Upper lobe of right lung (tissue), 1 donor: ENCODE measurements around the gene CCDC83. TPM values are rescaled to one million over a fixed set of nuclear protein-coding genes. Genes with fewer than 3 reads are reported as not detected.
A peak's percentile ranks its signal among the peaks of the same experiment; 100 is the strongest.

Experiments used
- ATAC-seq: fragments of 200-7000 bp; cut with Tn5 transposase; one replicate; pipeline ENCODE4 v1.9.1; 2020; ENCODE audit warnings: mild to moderate bottlenecking, moderate library complexity
- DNase-seq: peaks from one replicate; pipeline ENCODE4 v3.0.0-alpha.2; 2020
- H3K27ac ChIP-seq: fragments of 200-600 bp; one replicate; pipeline ENCODE4 v1.8.0; 2022
- H3K27me3 ChIP-seq: fragments of 200-600 bp; one replicate; pipeline ENCODE4 v1.8.0; 2022; ENCODE audit warnings: mild to moderate bottlenecking
- H3K36me3 ChIP-seq: fragments of 200-600 bp; one replicate; pipeline ENCODE4 v1.8.0; 2022
- H3K4me1 ChIP-seq: fragments of 200-600 bp; one replicate; pipeline ENCODE4 v1.8.0; 2022
- H3K4me3 ChIP-seq: fragments of 200-600 bp; one replicate; pipeline ENCODE4 v1.8.0; 2022; ENCODE audit warnings: mild to moderate bottlenecking
- H3K9me3 ChIP-seq: fragments of 200-600 bp; one replicate; pipeline ENCODE4 v1.8.0; 2022
- intact Hi-C: fragments of 100-400 bp; cut with DNase I; formaldehyde crosslinking; loops from one replicate; pipeline ENCODE4 v1.11.0; 2022
- total RNA-seq: library from RNA; stranded (reverse); fragmentation: NEBNext Ultra II Directional; extraction: Animal tissue kit (Norgen Biotek cat#: 25700); gene quantifications from one replicate; pipeline ENCODE4 v1.2.1, GENCODE V29; 2021
- TF ChIP-seq, protein P1 (sequence below): fragments of 200-600 bp; IDR thresholded peaks from one replicate; pipeline ENCODE4 v1.8.0; 2022; ENCODE audit warnings: antibody characterized with exemption
- donor health status: DM: no; HTN: yes; CAD: no; lungs with severe emphysema.

CCDC83 gene
- total RNA-seq, 1 donor from 2014 or later: not detected

DNA sequence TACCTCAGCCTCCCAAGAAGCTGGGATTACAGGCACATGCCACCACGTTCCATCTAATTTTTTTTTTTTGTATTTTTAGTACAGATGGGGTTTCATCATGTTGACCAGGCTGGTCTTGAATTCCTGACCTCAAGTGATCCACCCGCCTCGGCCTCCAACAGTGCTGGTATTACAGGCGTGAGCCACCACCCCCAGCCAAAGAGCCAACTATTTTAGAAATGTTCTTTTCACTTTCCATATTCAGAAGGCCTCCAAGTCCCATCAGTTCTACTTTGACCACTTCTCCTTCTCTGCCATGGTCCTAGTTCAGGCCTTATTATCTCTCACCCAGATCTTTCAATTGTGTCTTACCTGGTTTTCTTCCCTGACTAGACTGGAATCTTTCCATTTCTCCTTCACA is 48.2 kb downstream of the CCDC83 start:
- H3K27me3 ChIP-seq: no peaks in the 10 kb centered on the region
- H3K36me3 ChIP-seq: no peaks in the 10 kb centered on the region
- H3K4me3 ChIP-seq: no peak overlapping the region
- H3K27ac ChIP-seq: no peak overlapping the region
- no peaks in the 10 kb centered on the region for H3K9me3 ChIP-seq
- TF ChIP-seq, protein P1, sequence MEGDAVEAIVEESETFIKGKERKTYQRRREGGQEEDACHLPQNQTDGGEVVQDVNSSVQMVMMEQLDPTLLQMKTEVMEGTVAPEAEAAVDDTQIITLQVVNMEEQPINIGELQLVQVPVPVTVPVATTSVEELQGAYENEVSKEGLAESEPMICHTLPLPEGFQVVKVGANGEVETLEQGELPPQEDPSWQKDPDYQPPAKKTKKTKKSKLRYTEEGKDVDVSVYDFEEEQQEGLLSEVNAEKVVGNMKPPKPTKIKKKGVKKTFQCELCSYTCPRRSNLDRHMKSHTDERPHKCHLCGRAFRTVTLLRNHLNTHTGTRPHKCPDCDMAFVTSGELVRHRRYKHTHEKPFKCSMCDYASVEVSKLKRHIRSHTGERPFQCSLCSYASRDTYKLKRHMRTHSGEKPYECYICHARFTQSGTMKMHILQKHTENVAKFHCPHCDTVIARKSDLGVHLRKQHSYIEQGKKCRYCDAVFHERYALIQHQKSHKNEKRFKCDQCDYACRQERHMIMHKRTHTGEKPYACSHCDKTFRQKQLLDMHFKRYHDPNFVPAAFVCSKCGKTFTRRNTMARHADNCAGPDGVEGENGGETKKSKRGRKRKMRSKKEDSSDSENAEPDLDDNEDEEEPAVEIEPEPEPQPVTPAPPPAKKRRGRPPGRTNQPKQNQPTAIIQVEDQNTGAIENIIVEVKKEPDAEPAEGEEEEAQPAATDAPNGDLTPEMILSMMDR: no peak
- ATAC-seq: no peak
- DNase-seq: no peak
- intact Hi-C loops: no loop called here
- no peaks in the 10 kb centered on the region for H3K4me1 ChIP-seq

DNA sequence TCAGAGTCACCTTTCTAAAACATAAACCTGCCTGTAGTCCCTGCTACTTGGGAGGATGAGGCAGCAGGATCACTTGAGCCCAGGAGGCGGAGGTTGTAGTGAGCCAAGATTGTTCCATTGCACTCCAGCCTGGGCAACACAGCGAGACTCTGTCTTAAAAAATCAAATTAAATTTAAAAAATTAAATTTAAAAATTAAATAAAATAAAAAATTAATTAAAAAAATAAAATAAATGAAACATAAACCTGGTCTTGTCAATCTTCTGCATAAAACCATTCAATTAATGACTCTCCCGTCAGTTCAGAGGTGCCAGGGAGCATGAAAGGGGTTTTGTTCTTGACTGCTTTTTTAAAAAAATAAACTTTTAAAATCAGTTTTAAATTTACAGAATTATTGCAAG is 48.6 kb downstream of the CCDC83 start:
- Histone ChIP-seq H3K27ac (no peak overlapping the region), H3K9me3 (no peaks in the 10 kb centered on the region), H3K27me3 (no peaks in the 10 kb centered on the region), H3K4me3 (no peak overlapping the region), H3K36me3 (no peaks in the 10 kb centered on the region), H3K4me1 (no peaks in the 10 kb centered on the region)
- intact Hi-C loops: no loop called here
- TF ChIP-seq, protein P1: no peak
- DNase-seq (no peak), ATAC-seq (no peak)

DNA sequence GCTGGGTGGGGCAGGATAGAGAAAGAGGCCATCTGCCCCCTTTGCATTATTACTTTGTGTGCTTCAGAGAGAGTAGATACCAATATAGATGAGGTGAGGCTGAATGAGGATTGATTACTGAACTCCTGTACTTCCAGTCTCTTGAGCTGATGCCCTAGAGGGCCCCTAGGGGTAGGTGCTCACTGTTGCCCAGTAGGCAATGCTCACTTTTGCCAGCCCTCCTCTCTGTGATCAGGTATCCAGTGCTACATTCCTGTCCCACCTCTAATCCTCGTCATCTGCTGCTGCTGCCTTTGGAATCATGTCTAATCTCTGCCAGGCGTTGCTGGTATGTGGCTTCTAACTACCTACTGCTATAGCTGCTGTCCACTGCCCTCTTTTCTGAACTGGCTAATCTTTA is 57.2 kb downstream of the CCDC83 start:
- no peaks in the 10 kb centered on the region for H3K4me1 ChIP-seq
- H3K9me3 ChIP-seq: no peaks in the 10 kb centered on the region
- intact Hi-C loops: no loop called here
- TF ChIP-seq, protein P1: no peak
- DNase-seq (no peak), ATAC-seq (no peak)
- H3K27me3 ChIP-seq: no peaks in the 10 kb centered on the region
- no peaks in the 10 kb centered on the region for H3K36me3 ChIP-seq
- no peak overlapping the region for H3K4me3 ChIP-seq
- H3K27ac ChIP-seq: no peak overlapping the region

DNA sequence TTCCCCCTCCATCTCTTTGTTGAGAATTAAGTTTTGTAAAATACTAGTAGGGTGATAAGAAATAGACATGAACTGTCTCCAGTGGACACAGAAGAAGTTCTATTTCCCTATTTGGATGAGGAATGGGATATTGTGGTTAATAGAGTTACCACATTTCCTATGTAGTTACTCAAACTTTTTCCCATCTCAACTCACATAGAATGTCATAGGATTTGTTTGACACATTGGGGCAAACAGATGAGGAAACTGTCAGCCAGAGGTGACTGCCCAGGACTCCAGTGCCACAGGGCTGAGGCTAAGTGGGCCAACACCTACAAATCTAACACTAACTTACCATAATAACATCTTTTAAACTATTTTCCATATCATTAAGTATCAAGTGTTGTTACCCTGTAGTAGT is 58.3 kb downstream of the CCDC83 start:
- peak; percentile 77 for ATAC-seq
- Histone ChIP-seq H3K9me3 (no peaks in the 10 kb centered on the region), H3K36me3 (no peaks in the 10 kb centered on the region), H3K4me1 (no peaks in the 10 kb centered on the region), H3K4me3 (no peak overlapping the region), H3K27ac (no peak overlapping the region), H3K27me3 (no peaks in the 10 kb centered on the region)
- intact Hi-C loops: no loop called here
- DNase-seq: no peak
- TF ChIP-seq, protein P1: no peak

DNA sequence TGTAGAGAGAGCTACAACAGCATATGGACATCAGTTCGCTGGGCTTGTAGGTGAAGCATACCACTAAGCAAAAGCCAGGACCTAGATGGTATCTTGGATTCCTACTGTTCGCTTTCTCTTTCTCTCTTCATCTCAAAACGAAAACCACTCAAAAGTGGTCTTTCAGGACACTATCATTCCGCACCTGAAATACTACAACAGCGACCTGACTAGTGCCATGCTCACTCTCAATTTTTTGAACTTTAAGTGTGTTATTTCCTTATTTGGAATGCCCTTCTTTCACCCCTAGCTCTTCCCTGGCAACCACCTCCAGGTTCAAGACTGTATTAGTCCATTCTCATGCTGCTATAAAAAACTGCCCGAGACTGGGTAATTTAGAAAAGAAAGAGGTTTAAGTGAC is 59.2 kb downstream of the CCDC83 start:
- DNase-seq (no peak), ATAC-seq (no peak)
- TF ChIP-seq, protein P1: no peak
- Histone ChIP-seq H3K36me3 (no peaks in the 10 kb centered on the region), H3K9me3 (no peaks in the 10 kb centered on the region), H3K27me3 (no peaks in the 10 kb centered on the region), H3K27ac (no peak overlapping the region), H3K4me3 (no peak overlapping the region), H3K4me1 (no peaks in the 10 kb centered on the region)
- intact Hi-C loops: no loop called here
